SK-N-SH (cell line): ENCODE measurements around the gene KAT8. TPM values are rescaled to one million over a fixed set of nuclear protein-coding genes. Genes with fewer than 3 reads are reported as not detected.

Experiments used
- CTCF ChIA-PET: fragments of 300-600, 350-600 bp; formaldehyde crosslinking; extraction: SDS; loops from one replicate; lab custom pipeline; 2021; lab: Yijun Ruan, JAX
- POLR2A ChIA-PET: fragments of 350-600 bp; sonication (Branson Sonifier 250); formaldehyde crosslinking; extraction: SDS; loops from one replicate; lab custom pipeline; 2020; ENCODE audit warnings: antibody characterized with exemption, inconsistent platforms; lab: Yijun Ruan, JAX
- DNase-seq: peaks from one replicate; pipeline ENCODE4 v3.0.0; 2012
- H2AFZ ChIP-seq: fragments of 200-600 bp; sonication (generic); 2 replicates; pipeline ENCODE4 v1.8.1; 2016; ENCODE audit warnings: antibody characterized with exemption, mild to moderate bottlenecking, low read depth
- H3F3A ChIP-seq: fragments of 200-600 bp; sonication (generic); replicated peaks from 2 replicates; pipeline ENCODE3; 2016; ENCODE audit warnings: antibody characterized with exemption, mild to moderate bottlenecking; ENCODE audit not compliant: insufficient read depth
- H3K27ac ChIP-seq, 2 experiments: fragments of 200-500 bp in 1 of 2; fragments of 200-600 bp in 1 of 2; sonication (Bioruptor generic) in 1 of 2; sonication (generic), shearing (Covaris generic) in 1 of 2; 2 replicates each; pipeline versions ENCODE4 v1.5.1 to v1.6.1; 2014 to 2016; ENCODE audit warnings: low read depth in 2 of 2, inconsistent platforms in 1 of 2, low read length in 1 of 2, mild to moderate bottlenecking in 1 of 2, mixed read lengths in 1 of 2
- H3K27me3 ChIP-seq: fragments of 200-600 bp; sonication (generic), shearing (Covaris generic); 2 replicates; pipeline ENCODE4 v1.6.1; 2016; ENCODE audit warnings: mixed run types; ENCODE audit not compliant: insufficient read depth
- H3K36me3 ChIP-seq, 2 experiments: fragments of 200-500 bp in 1 of 2; fragments of 200-600 bp in 1 of 2; sonication (Bioruptor generic) in 1 of 2; sonication (generic) in 1 of 2; replicated peaks in 1 of 2; 2 replicates each; pipeline versions ENCODE3 to v1.5.1; 2014 to 2016; ENCODE audit warnings: low read length in 1 of 2, mild to moderate bottlenecking in 1 of 2; ENCODE audit not compliant: insufficient read depth in 2 of 2, control insufficient read depth in 1 of 2
- H3K4me1 ChIP-seq, 2 experiments: fragments of 200-500 bp in 1 of 2; fragments of 200-600 bp in 1 of 2; sonication (Bioruptor generic) in 1 of 2; sonication (generic), shearing (Covaris generic) in 1 of 2; 2 replicates each; pipeline versions ENCODE4 v1.5.1 to v1.6.1; 2014 to 2016; ENCODE audit warnings: low read depth in 1 of 2, low read length in 1 of 2, mixed run types in 1 of 2; ENCODE audit not compliant: insufficient read depth in 2 of 2, control insufficient read depth in 1 of 2
- H3K4me2 ChIP-seq: fragments of 200-600 bp; sonication (generic), shearing (Covaris generic); 2 replicates; pipeline ENCODE4 v1.6.1; 2017; ENCODE audit warnings: mixed run types
- H3K4me3 ChIP-seq, 2 experiments: fragments of 200-500 bp in 1 of 2; fragments of 200-600 bp in 1 of 2; sonication (Bioruptor generic) in 1 of 2; sonication (generic), shearing (Covaris generic) in 1 of 2; 2 replicates each; pipeline versions ENCODE4 v1.5.1 to v1.8.1; 2014 to 2016; ENCODE audit warnings: low read depth in 2 of 2, inconsistent platforms in 1 of 2, low read length in 1 of 2, mild to moderate bottlenecking in 1 of 2, mixed read lengths in 1 of 2, moderate library complexity in 1 of 2
- H3K79me2 ChIP-seq: fragments of 200-600 bp; sonication (generic); 2 replicates; pipeline ENCODE4 v1.8.1; 2017; ENCODE audit warnings: mild to moderate bottlenecking; ENCODE audit not compliant: insufficient read depth
- H3K9ac ChIP-seq: fragments of 200-600 bp; sonication (generic); 2 replicates; pipeline ENCODE4 v1.6.1; 2017; ENCODE audit warnings: mixed run types
- H3K9me2 ChIP-seq: fragments of 200-600 bp; sonication (generic); 2 replicates; pipeline ENCODE4 v1.6.1; 2017; ENCODE audit warnings: mixed run types
- H3K9me3 ChIP-seq: fragments of 200-600 bp; sonication (generic); 2 replicates; pipeline ENCODE4 v1.6.1; 2017; ENCODE audit warnings: mixed run types, mild to moderate bottlenecking, moderate library complexity
- H4K20me1 ChIP-seq: fragments of 200-600 bp; sonication (generic); 2 replicates; pipeline ENCODE4 v1.6.1; 2017; ENCODE audit warnings: mild to moderate bottlenecking, mixed run types; ENCODE audit not compliant: insufficient read depth
- ELF1 ChIP-seq: IDR thresholded peaks from 2 replicates; pipeline ENCODE4 v1.4.0; 2012
- EP300 ChIP-seq, 2 experiments: IDR thresholded peaks; 2 replicates each; pipeline versions ENCODE4 v1.4.0 to v1.6.1; 2012; ENCODE audit warnings: borderline replicate concordance in 1 of 2, low read depth in 1 of 2, low read length in 1 of 2
- EZH2phosphoT487 ChIP-seq: fragments of 200-600 bp; sonication (generic); IDR thresholded peaks from 2 replicates; pipeline ENCODE4 v1.6.1; 2017; ENCODE audit warnings: low read depth, mixed run types, mild to moderate bottlenecking, antibody characterized with exemption, moderate library complexity, borderline replicate concordance
- FOXJ3 ChIP-seq: sonication (generic); formaldehyde crosslinking; IDR thresholded peaks from 2 replicates; pipeline ENCODE4 v1.5.1; 2020; ENCODE audit warnings: mild to moderate bottlenecking, missing genetic modification reagents
- FOXM1 ChIP-seq: IDR thresholded peaks from 2 replicates; pipeline ENCODE4 v1.4.0; 2012; ENCODE audit warnings: low read depth, mild to moderate bottlenecking
- GABPA ChIP-seq: IDR thresholded peaks from 2 replicates; pipeline ENCODE4 v1.4.0; 2012; ENCODE audit warnings: low read depth, mild to moderate bottlenecking
- GATA2 ChIP-seq: sonication (generic); formaldehyde crosslinking; IDR thresholded peaks from 2 replicates; pipeline ENCODE4 v1.5.0; 2020; ENCODE audit warnings: mild to moderate bottlenecking, missing genetic modification reagents
- JUND ChIP-seq: IDR thresholded peaks from 2 replicates; pipeline ENCODE4 v1.4.0; 2012
- MAX ChIP-seq: IDR thresholded peaks from 2 replicates; pipeline ENCODE4 v1.4.0; 2012; ENCODE audit warnings: low read depth
- NFIC ChIP-seq: IDR thresholded peaks from 2 replicates; pipeline ENCODE4 v1.4.0; 2012; ENCODE audit warnings: borderline replicate concordance
- PBX3 ChIP-seq: IDR thresholded peaks from 2 replicates; pipeline ENCODE4; 2012
- POLR2AphosphoS5 ChIP-seq: IDR thresholded peaks from 2 replicates; pipeline ENCODE4 v1.6.1; 2012; ENCODE audit warnings: low read depth, low read length
- RCOR1 ChIP-seq: fragments of 150-350 bp; IDR thresholded peaks from 2 replicates; pipeline ENCODE4 v1.6.1; 2017; ENCODE audit warnings: antibody characterized with exemption, low read length
- REST ChIP-seq: IDR thresholded peaks from 2 replicates; pipeline ENCODE4 v1.6.1; 2012; ENCODE audit warnings: mild to moderate bottlenecking, low read depth, low read length, moderate library complexity
- RFX5 ChIP-seq: IDR thresholded peaks from 2 replicates; pipeline ENCODE4 v1.6.1; 2012; ENCODE audit warnings: mild to moderate bottlenecking, improper control_type of control experiment, low read length
- RXRA ChIP-seq: IDR thresholded peaks from 2 replicates; pipeline ENCODE4 v1.4.0; 2012; ENCODE audit warnings: low read depth, mild to moderate bottlenecking, borderline replicate concordance
- SIN3A ChIP-seq: IDR thresholded peaks from 2 replicates; pipeline ENCODE4 v1.6.1; 2012; ENCODE audit warnings: low read depth, mild to moderate bottlenecking, low read length, moderate library complexity, borderline replicate concordance
- SMC3 ChIP-seq: IDR thresholded peaks from 2 replicates; pipeline ENCODE4 v1.6.1; 2012; ENCODE audit warnings: low read depth, low read length, improper control_type of control experiment
- TAF1 ChIP-seq: IDR thresholded peaks from 2 replicates; pipeline ENCODE4 v1.6.1; 2012; ENCODE audit warnings: low read depth, mild to moderate bottlenecking, low read length, moderate library complexity, borderline replicate concordance
- TCF12 ChIP-seq: IDR thresholded peaks from 2 replicates; pipeline ENCODE4 v1.4.0; 2012
- TEAD4 ChIP-seq: IDR thresholded peaks from 2 replicates; pipeline ENCODE4 v1.4.0; 2012; ENCODE audit warnings: mild to moderate bottlenecking, borderline replicate concordance; ENCODE audit not compliant: insufficient read depth
- YY1 ChIP-seq: IDR thresholded peaks from 2 replicates; pipeline ENCODE4 v1.4.0; 2012; ENCODE audit warnings: low read depth, mild to moderate bottlenecking
- WGBS: methylation state at CpG from one replicate; pipeline ENCODE4 v1.1.6; 2017; ENCODE audit warnings: low lambda C conversion rate; 5-methylcytosine and 5-hydroxymethylcytosine counted together
- polyA plus RNA-seq, 3 experiments: library from polyadenylated mRNA; depleted of rRNA; stranded (reverse); fragments of >200 nt; gene quantifications; 2 replicates each; pipeline ENCODE4 v1.2.3, GENCODE V29; 2012
- TF ChIP-seq, protein P1 (sequence below): fragments of 150-350 bp; IDR thresholded peaks from 2 replicates; pipeline ENCODE4 v1.6.1; 2017; ENCODE audit warnings: antibody characterized with exemption, low read length, low read depth, borderline replicate concordance
- TF ChIP-seq, protein P2 (sequence below): fragments of 200-600 bp; sonication (generic); IDR thresholded peaks from 2 replicates; pipeline ENCODE4 v1.6.1; 2017; ENCODE audit warnings: antibody characterized with exemption, mild to moderate bottlenecking, moderate library complexity

The KAT8 gene
- polyA plus RNA-seq, 1 of the 3 experiments (the other 2 are of a cell fraction) = 52.0 TPM

DNA sequence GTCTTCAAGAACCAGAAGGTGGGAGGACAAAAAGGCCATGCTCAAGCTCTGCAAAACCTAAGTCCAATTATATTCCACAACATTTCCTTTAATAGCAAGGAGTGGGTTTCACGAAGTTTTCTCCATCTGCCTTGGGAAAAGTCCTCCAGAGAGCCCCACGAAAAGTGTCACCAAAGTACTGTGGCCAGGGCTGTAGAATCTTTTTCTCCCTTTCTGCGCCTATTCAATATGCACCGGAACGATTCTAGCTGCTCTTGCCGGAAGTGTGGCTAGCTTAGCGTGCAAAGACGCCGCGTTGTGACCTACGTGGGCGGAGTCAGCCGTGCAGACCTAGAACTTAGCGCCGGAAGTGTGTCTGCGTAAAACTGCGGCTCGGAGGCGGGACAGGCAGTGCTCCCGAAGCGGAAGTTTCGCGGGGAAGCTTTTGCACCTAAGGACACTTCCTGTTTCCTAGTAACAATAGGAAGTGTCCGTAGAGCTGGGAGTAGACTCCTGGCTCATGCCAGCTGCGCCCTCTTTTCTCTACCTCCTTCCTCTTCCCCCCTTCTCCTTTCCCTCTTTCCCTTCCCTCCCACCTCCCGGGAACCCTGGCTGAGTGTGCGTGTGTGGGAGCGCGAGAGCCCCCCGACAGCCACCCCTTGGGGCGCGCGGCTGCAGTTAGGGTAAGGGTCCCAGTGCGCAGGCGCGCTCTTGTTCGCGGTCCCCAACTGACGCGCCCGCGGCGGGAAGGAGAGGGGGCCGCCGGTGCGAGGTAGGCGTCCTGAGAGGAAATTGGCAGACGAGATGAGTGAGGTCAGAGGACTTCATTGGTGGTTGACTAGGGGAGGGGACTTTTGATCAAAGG lies 43.3 kb upstream of the KAT8 start, which contains the start of the genes ZNF646 and ZNF668:
Gene ZNF646, plus strand, starts transcription at position 453 of the 844 bp plus-strand sequence. CDS start 1,903 bp downstream, outside the sequence.
Gene ZNF668, minus strand, starts transcription at position 271 of the 844 bp plus-strand sequence. CDS start 9,781 bp downstream, outside the sequence.
- POLR2A ChIA-PET = interaction anchor here (0.6 to 2.7 kb wide), 17 partner anchors 10 to 386 kb away, joined by 3 to 22 read pairs (median 5); partner anchors contain the start of genes FUS, HSD3B7, KAT8 and PRSS53
- Histone ChIP-seq H3K27me3 (no peaks in the 10 kb centered on the region), H3F3A (peaks cover 7% of the 10 kb centered on the region), H3K9ac (peak within 1 kb of the TSS; percentile 95), H4K20me1 (0 out of 2 replicates have a peak, but pooled peaks cover 4% of the 10 kb centered on the region), H3K27ac (peak within 1 kb of the TSS; percentile 94 to 95), H2AFZ (peak within 1 kb of the TSS; percentile 83), H3K9me2 (no peaks in the 10 kb centered on the region), H3K4me2 (peak within 1 kb of the TSS; percentile 93), H3K4me3 (peak within 1 kb of the TSS; percentile 90 to 95), H3K79me2 (peaks cover 89% of the 10 kb centered on the region), H3K9me3 (no peaks in the 10 kb centered on the region), H3K4me1 (peaks cover 5 to 14% of the 10 kb centered on the region in 2 experiments; a peak in 3 of 4 replicates), H3K36me3 (peaks cover 16 to 33% of the 10 kb centered on the region in 2 experiments)
- DNase-seq = peak; percentile 92
- CTCF ChIA-PET = interaction anchor here (1.5 to 4.3 kb wide), 4 partner anchors 47 to 120 kb away, joined by 6 to 19 read pairs (median 6); partner anchors contain the start of gene HSD3B7
- WGBS = under 1% methylated on average over 48 of the region's 48 CpGs
- no peak for TF ChIP-seq REST
- peak; percentile 75; the same call in 1 of the 2 replicates for TF ChIP-seq TAF1
- TF ChIP-seq FOXJ3 = no peak
- no peak for TF ChIP-seq TEAD4
- TF ChIP-seq GABPA = peak; percentile 99
- TF ChIP-seq RCOR1 = no peak
- peak; percentile 94 for TF ChIP-seq POLR2AphosphoS5
- TF ChIP-seq SIN3A = peak; percentile 91; the same call in 1 of the 2 replicates
- TF ChIP-seq MAX = peak; percentile 93
- TF ChIP-seq GATA2 (CRISPR knock-in tag) = no peak
- TF ChIP-seq EZH2phosphoT487 = no peak
- 0 out of 2 replicates have a peak, but pooled peaks have one; percentile 14 for TF ChIP-seq NFIC
- TF ChIP-seq JUND = no peak
- peak; percentile 23; the same call in 1 of the 2 replicates for TF ChIP-seq YY1
- TF ChIP-seq SMC3 = no peak
- TF ChIP-seq, protein P1, sequence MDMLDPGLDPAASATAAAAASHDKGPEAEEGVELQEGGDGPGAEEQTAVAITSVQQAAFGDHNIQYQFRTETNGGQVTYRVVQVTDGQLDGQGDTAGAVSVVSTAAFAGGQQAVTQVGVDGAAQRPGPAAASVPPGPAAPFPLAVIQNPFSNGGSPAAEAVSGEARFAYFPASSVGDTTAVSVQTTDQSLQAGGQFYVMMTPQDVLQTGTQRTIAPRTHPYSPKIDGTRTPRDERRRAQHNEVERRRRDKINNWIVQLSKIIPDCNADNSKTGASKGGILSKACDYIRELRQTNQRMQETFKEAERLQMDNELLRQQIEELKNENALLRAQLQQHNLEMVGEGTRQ = no peak
- no peak for TF ChIP-seq FOXM1
- no peak for TF ChIP-seq RXRA
- TF ChIP-seq, protein P2, sequence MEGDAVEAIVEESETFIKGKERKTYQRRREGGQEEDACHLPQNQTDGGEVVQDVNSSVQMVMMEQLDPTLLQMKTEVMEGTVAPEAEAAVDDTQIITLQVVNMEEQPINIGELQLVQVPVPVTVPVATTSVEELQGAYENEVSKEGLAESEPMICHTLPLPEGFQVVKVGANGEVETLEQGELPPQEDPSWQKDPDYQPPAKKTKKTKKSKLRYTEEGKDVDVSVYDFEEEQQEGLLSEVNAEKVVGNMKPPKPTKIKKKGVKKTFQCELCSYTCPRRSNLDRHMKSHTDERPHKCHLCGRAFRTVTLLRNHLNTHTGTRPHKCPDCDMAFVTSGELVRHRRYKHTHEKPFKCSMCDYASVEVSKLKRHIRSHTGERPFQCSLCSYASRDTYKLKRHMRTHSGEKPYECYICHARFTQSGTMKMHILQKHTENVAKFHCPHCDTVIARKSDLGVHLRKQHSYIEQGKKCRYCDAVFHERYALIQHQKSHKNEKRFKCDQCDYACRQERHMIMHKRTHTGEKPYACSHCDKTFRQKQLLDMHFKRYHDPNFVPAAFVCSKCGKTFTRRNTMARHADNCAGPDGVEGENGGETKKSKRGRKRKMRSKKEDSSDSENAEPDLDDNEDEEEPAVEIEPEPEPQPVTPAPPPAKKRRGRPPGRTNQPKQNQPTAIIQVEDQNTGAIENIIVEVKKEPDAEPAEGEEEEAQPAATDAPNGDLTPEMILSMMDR = no peak; the same call in 1 of the 2 replicates
- no peak for TF ChIP-seq PBX3
- no peak for TF ChIP-seq TCF12
- TF ChIP-seq ELF1 = peak; percentile 96
- TF ChIP-seq RFX5 = no peak
- peak in 1 of 2 experiments; percentile 13; a peak in 1 of 4 replicates for TF ChIP-seq EP300 (IDR thresholded peaks at IDR 0.05; ENCODE audit: borderline replicate concordance in 1 of 2, low read depth in 1 of 2, low read length in 1 of 2)
